ENCODE measurements around the gene SLC36A1. TPM values are rescaled to one million over a fixed set of nuclear protein-coding genes. Genes with fewer than 3 reads are reported as not detected.

The SLC36A1 gene
- total and polyA plus RNA-seq, 2 of the 8 experiments (the other 6 are each of a cell fraction or from before 2014, with no cell fraction given) = 6.6 to 9.6 TPM

GRCh38 chr5:151534350-151534749 is 86.9 kb downstream of the SLC36A1 start:
- no peaks in the 10 kb centered on the region for H3K79me2 ChIP-seq (ENCODE audit: control insufficient read depth in 1 of 2, insufficient read depth in 2 of 2, low read length in 2 of 2)
- 75% methylated on average over 11 of the region's 11 CpGs; no CpG with 5 or more reads in 1 of the 2 experiments for WGBS, 2 experiments (ENCODE audit: extremely low coverage in 1 of 2, insufficient coverage in 1 of 2, insufficient read length in 1 of 2, insufficient replicate concordance in 2 of 2, low coverage in 1 of 2, low lambda C conversion rate in 2 of 2, missing lambda C conversion rate in 1 of 2)
- H2BK15ac ChIP-seq (ENCODE audit: low read length) = no peak overlapping the region
- no peak overlapping the region for H3K14ac ChIP-seq (ENCODE audit: insufficient read length)
- H2BK5ac ChIP-seq (ENCODE audit: low read depth, low read length) = no peak overlapping the region
- H4K5ac ChIP-seq (ENCODE audit: insufficient read length, low read depth, low read length) = no peak overlapping the region
- TF ChIP-seq ZNF274 (IDR thresholded peaks at IDR 0.05; ENCODE audit: borderline replicate concordance, extremely low read depth, low read length) (no peak), YY1 (IDR thresholded peaks at IDR 0.05; ENCODE audit: low read depth, low read length) (no peak), MAX (IDR thresholded peaks at IDR 0.05) (peak; percentile 43; the same call in 1 of the 2 replicates)
- no peaks in the 10 kb centered on the region for H3K9me3 ChIP-seq (ENCODE audit: insufficient read depth in 2 of 2, low read depth in 1 of 2, low read length in 1 of 2)
- no peaks in the 10 kb centered on the region for H4K20me1 ChIP-seq (replicated peaks in 1 of 2; ENCODE audit: control insufficient read depth in 1 of 2, insufficient read depth in 2 of 2, low read length in 2 of 2)
- H3K79me1 ChIP-seq (ENCODE audit: low read depth, low read length) = no peaks in the 10 kb centered on the region
- ChIA-PET CTCF (ENCODE audit: partially characterized antibody) (interaction anchor here (0.6 to 4.5 kb wide), 6 partner anchors 11 to 124 kb away, joined by 3 to 29 read pairs (median 4); no protein-coding TSS in a partner anchor), POLR2A (ENCODE audit: partially characterized antibody) (no interaction called here)
- no peak overlapping the region for H3K4me2 ChIP-seq (ENCODE audit: insufficient read depth in 1 of 2, low read depth in 2 of 2, low read length in 2 of 2)
- H3K27me3 ChIP-seq (replicated peaks in 1 of 4; ENCODE audit: control insufficient read depth in 3 of 4, extremely low read depth in 1 of 4, insufficient read depth in 3 of 4, low read length in 3 of 4) = no peaks in the 10 kb centered on the region
- H3K23ac ChIP-seq (ENCODE audit: insufficient read length) = no peak overlapping the region
- H2AFZ ChIP-seq (ENCODE audit: low read length) = no peak overlapping the region
- H3K18ac ChIP-seq (ENCODE audit: extremely low read depth, low read length) = no peak overlapping the region
- H3K9ac ChIP-seq (replicated peaks in 1 of 4; ENCODE audit: extremely low read depth in 1 of 4, low read depth in 3 of 4, low read length in 3 of 4) = no peak overlapping the region
- H4K91ac ChIP-seq (replicated peaks; ENCODE audit: insufficient read length, low read length) = no peak overlapping the region
- no peak overlapping the region for H3K27ac ChIP-seq (ENCODE audit: low read depth, low read length)
- H3K36me3 ChIP-seq (ENCODE audit: control insufficient read depth in 2 of 4, insufficient read depth in 4 of 4, low read length in 3 of 4) = no peaks in the 10 kb centered on the region
- H3K4me1 ChIP-seq (replicated peaks in 1 of 4; ENCODE audit: control insufficient read depth in 3 of 4, insufficient read depth in 4 of 4, low read length in 3 of 4) = peaks cover 0 to 6% (median 2%) of the 10 kb centered on the region in 4 experiments; a peak in 4 of 7 replicates
- no peak overlapping the region for H2BK120ac ChIP-seq (replicated peaks; ENCODE audit: low read depth, low read length)
- no peak overlapping the region for H3K4me3 ChIP-seq (ENCODE audit: extremely low read depth in 1 of 4, insufficient read depth in 2 of 4, low read depth in 3 of 4, low read length in 4 of 4)
- no peak overlapping the region for H3K4ac ChIP-seq (replicated peaks; ENCODE audit: insufficient read length, low read depth, low read length)
- H3K56ac ChIP-seq (replicated peaks; ENCODE audit: insufficient read length, low read depth, low read length) = no peak overlapping the region
- no peak overlapping the region; the same call in 1 of the 2 replicates for H2BK12ac ChIP-seq (ENCODE audit: low read depth, low read length)
- no peak overlapping the region for H2AK5ac ChIP-seq (ENCODE audit: low read depth, low read length)
- FAIRE-seq = peak; percentile 52
- H2BK20ac ChIP-seq (ENCODE audit: low read length) = no peak overlapping the region
- peaks cover 1% of the 10 kb centered on the region; the same call in 1 of the 2 replicates for H3K23me2 ChIP-seq (ENCODE audit: low read depth, low read length)
- H4K8ac ChIP-seq (ENCODE audit: extremely low read depth, insufficient read depth, low read length) = no peak overlapping the region
- peak in 1 of 2 experiments; percentile 56 for DNase-seq (ENCODE audit: low read depth in 1 of 2, low spot score in 2 of 2)
